CD8-positive, alpha-beta memory T cell (primary cell): ENCODE results near the gene ALDH3A1. TPM values are rescaled to one million over a fixed set of nuclear protein-coding genes. Genes with fewer than 3 reads are reported as not detected.
"Not testable (repeated sequence)": the region's sequence is repeated elsewhere in the genome, so short reads cannot be mapped to it uniquely, and the experiment has no call there.

Experiments
- CTCF ChIA-PET: fragments of 350-600 bp; sonication (Branson Sonifier 250); formaldehyde crosslinking; loops from one replicate; lab custom pipeline; 2021; ENCODE audit warnings: antibody characterized with exemption; lab: Charles Lee
- POLR2A ChIA-PET: fragments of 350-600 bp; sonication (Branson Sonifier 250); formaldehyde crosslinking; loops from one replicate; lab custom pipeline; 2021; ENCODE audit warnings: antibody characterized with exemption; lab: Charles Lee
- DNase-seq, 5 donors: peaks; one replicate each; pipeline versions ENCODE4 v3.0.0 to v3.0.0-alpha.2; 2020 to 2022; ENCODE audit warnings: mixed read lengths in 1 of 5
- H3K27ac ChIP-seq: one replicate; pipeline ENCODE4 v1.7.0; 2013; ENCODE audit warnings: low read depth, mild to moderate bottlenecking, low read length, moderate library complexity
- H3K27me3 ChIP-seq: 2 replicates; pipeline ENCODE4 v1.7.0; 2013; ENCODE audit warnings: low read length, mild to moderate bottlenecking; ENCODE audit not compliant: insufficient read depth, poor library complexity, severe bottlenecking
- H3K36me3 ChIP-seq: 2 replicates; pipeline ENCODE4 v1.7.0; 2013; ENCODE audit warnings: mild to moderate bottlenecking, low read length, moderate library complexity; ENCODE audit not compliant: insufficient read depth
- H3K4me1 ChIP-seq: 2 replicates; pipeline ENCODE4 v1.7.0; 2013; ENCODE audit warnings: mild to moderate bottlenecking, low read length, moderate library complexity; ENCODE audit not compliant: insufficient read depth
- H3K4me3 ChIP-seq: 2 replicates; pipeline ENCODE4 v1.7.0; 2013; ENCODE audit warnings: mild to moderate bottlenecking, low read length
- H3K9me3 ChIP-seq: 2 replicates; pipeline ENCODE4 v1.7.0; 2013; ENCODE audit warnings: mild to moderate bottlenecking, low read length
- H3K27ac Mint-ChIP-seq, 8 donors: one replicate each; pipeline ENCODE4 v1.8.0; 2020 to 2021; ENCODE audit warnings: mixed read lengths in 8 of 8, mild to moderate bottlenecking in 6 of 8, inconsistent platforms in 3 of 8, moderate library complexity in 3 of 8
- H3K27me3 Mint-ChIP-seq, 2 donors: one replicate each; pipeline ENCODE4 v1.8.0; 2020 to 2021; ENCODE audit warnings: mixed read lengths in 2 of 2, mild to moderate bottlenecking in 1 of 2, moderate library complexity in 1 of 2
- H3K36me3 Mint-ChIP-seq, 3 donors: one replicate each; pipeline ENCODE4 v1.8.0; 2020 to 2021; ENCODE audit warnings: mixed read lengths in 3 of 3, inconsistent platforms in 1 of 3, mild to moderate bottlenecking in 1 of 3
- H3K4me1 Mint-ChIP-seq, 3 donors: one replicate each; pipeline ENCODE4 v1.8.0; 2020 to 2021; ENCODE audit warnings: mixed read lengths in 3 of 3, inconsistent platforms in 1 of 3, mild to moderate bottlenecking in 1 of 3
- H3K4me3 Mint-ChIP-seq, 7 donors: one replicate each; pipeline ENCODE4 v1.8.0; 2020 to 2021; ENCODE audit warnings: mixed read lengths in 7 of 7, mild to moderate bottlenecking in 6 of 7, moderate library complexity in 4 of 7, inconsistent platforms in 2 of 7
- H3K9me3 Mint-ChIP-seq, 5 donors: one replicate each; pipeline ENCODE4 v1.8.0; 2020 to 2022; ENCODE audit warnings: mixed read lengths in 5 of 5, mild to moderate bottlenecking in 3 of 5, moderate library complexity in 2 of 5, inconsistent platforms in 1 of 5
- polyA plus RNA-seq: library from polyadenylated mRNA; unstranded; fragments of 300-500 nt; fragmentation: Illumina TruSeq; gene quantifications from one replicate; pipeline ENCODE4 v1.2.3, GENCODE V29; 2021
- total RNA-seq, 2 experiments: library from RNA; stranded (reverse); gene quantifications; one replicate each; pipeline ENCODE4 v1.2.3, GENCODE V29; 2021

The ALDH3A1 gene
- total and polyA plus RNA-seq, 3 experiments from 2014 or later: 0.32 TPM; not detected in 2

DNA sequence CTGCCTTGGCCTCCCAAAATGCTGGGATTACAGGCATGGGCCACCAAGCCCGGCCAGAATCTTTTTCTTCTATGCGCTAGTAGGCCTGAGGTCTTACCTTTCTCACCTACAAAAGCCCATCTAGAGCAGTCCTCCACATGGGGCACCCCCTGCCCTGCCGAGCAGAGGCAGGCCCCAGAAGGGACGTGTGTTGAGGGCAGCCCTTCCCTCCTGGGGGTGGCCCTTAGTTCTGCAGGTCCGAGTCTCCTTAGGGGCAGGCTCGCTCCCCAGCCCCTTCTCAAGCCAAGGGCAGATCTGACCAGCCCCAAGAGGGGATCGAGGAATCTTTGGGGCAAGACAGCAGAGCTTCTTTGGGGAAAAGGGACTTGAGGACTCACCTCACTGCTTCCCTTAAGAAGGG lies 17.9 kb upstream of the ALDH3A1 start:
- H3K9me3 Mint-ChIP-seq: no peaks in the 10 kb centered on the region
- Histone ChIP-seq H3K4me1 (peaks cover 46% of the 10 kb centered on the region), H3K9me3 (no peaks in the 10 kb centered on the region), H3K27ac (no peak overlapping the region), H3K4me3 (no peak overlapping the region), H3K27me3 (no peaks in the 10 kb centered on the region), H3K36me3 (no peaks in the 10 kb centered on the region)
- H3K4me1 Mint-ChIP-seq: peaks cover 6 to 12% (median 9%) of the 10 kb centered on the region in 3 donors
- DNase-seq: no peak
- no peak overlapping the region for H3K4me3 Mint-ChIP-seq
- POLR2A ChIA-PET: no interaction called here
- no peaks in the 10 kb centered on the region for H3K36me3 Mint-ChIP-seq
- CTCF ChIA-PET: interaction anchor here (0.6 to 4.8 kb wide), 20 partner anchors 8 to 403 kb away, joined by 3 to 37 read pairs (median 5); partner anchors contain the start of genes ALDH3A2 and B9D1
- no peak overlapping the region for H3K27ac Mint-ChIP-seq
- peaks cover 5 to 16% of the 10 kb centered on the region in 2 donors for H3K27me3 Mint-ChIP-seq

DNA sequence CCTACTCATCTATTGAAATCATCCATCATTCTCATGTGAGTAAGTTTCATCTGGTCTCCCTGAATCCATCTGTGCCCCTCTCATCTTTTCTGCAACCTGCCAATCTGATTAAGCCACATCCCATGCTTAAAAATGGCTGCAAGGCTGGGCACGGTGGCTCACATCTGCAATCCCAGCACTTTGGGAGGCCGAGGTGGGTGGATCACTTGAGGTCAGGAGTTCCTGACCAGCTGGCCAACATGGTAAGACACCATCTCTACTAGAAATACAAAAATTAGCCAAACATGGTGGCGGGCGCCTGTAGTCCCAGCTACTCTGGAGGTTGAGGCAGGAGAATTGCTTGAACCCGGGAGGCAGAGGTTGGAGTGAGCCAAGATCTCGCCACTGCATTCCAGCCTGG lies 15.9 kb upstream of the ALDH3A1 start:
- H3K27ac ChIP-seq, H3K36me3 Mint-ChIP-seq, H3K4me3 ChIP-seq, H3K27ac Mint-ChIP-seq, H3K4me3 Mint-ChIP-seq, H3K27me3 ChIP-seq, H3K36me3 ChIP-seq, DNase-seq, H3K9me3 Mint-ChIP-seq, H3K9me3 ChIP-seq, H3K4me1 Mint-ChIP-seq: not testable (repeated sequence)
- ChIA-PET POLR2A (interaction anchor here (0.7 kb wide), 1 partner anchor 386 kb away, joined by 10 read pairs; the partner anchor contains the start of gene MAPK7), CTCF (interaction anchor here (1.3 to 4.8 kb wide), 5 partner anchors 8 to 517 kb away, joined by 4 to 37 read pairs (median 22); no protein-coding TSS in a partner anchor)
- H3K4me1 ChIP-seq: peaks cover 28% of the 10 kb centered on the region
- H3K27me3 Mint-ChIP-seq: peaks cover 16 to 18% of the 10 kb centered on the region in 2 donors

- Mint-ChIP-seq H3K27ac (no peak overlapping the region), H3K9me3 (no peaks in the 10 kb centered on the region), H3K36me3 (no peaks in the 10 kb centered on the region), H3K4me3 (no peak overlapping the region), H3K27me3 (peaks cover 18 to 21% of the 10 kb centered on the region in 2 donors), H3K4me1 (peaks cover 0 to 3% (median 2%) of the 10 kb centered on the region in 3 donors)
- CTCF ChIA-PET: interaction anchor here (0.8 to 3.9 kb wide), 9 partner anchors 9 to 516 kb away, joined by 3 to 26 read pairs (median 4); partner anchors contain the start of gene ALDH3A2
- no peak for DNase-seq
- Histone ChIP-seq H3K36me3 (no peaks in the 10 kb centered on the region), H3K27me3 (no peaks in the 10 kb centered on the region), H3K9me3 (no peaks in the 10 kb centered on the region), H3K4me1 (peaks cover 25% of the 10 kb centered on the region), H3K27ac (no peak overlapping the region), H3K4me3 (no peak overlapping the region)
- POLR2A ChIA-PET: no interaction called here
Observed at GRCh38 chr17:19763416-19763815, 15.3 kb upstream of the ALDH3A1 start.

- Mint-ChIP-seq H3K27me3 (peaks cover 19 to 24% of the 10 kb centered on the region in 2 donors), H3K4me3 (no peak overlapping the region), H3K36me3 (no peaks in the 10 kb centered on the region), H3K9me3 (no peaks in the 10 kb centered on the region), H3K27ac (no peak overlapping the region), H3K4me1 (peaks cover 0 to 3% (median 2%) of the 10 kb centered on the region in 3 donors)
- DNase-seq: peak in 4 of 5 donors; percentile 15 to 72 (median 38)
- ChIA-PET CTCF (interaction anchor here (0.7 to 3.9 kb wide), 12 partner anchors 9 to 327 kb away, joined by 3 to 26 read pairs (median 4); partner anchors contain the start of gene ALDH3A2), POLR2A (no interaction called here)
- no peaks in the 10 kb centered on the region for H3K9me3 ChIP-seq
- H3K36me3 ChIP-seq: no peaks in the 10 kb centered on the region
- no peaks in the 10 kb centered on the region for H3K27me3 ChIP-seq
- H3K4me1 ChIP-seq: peaks cover 16% of the 10 kb centered on the region
- H3K4me3 ChIP-seq: no peak overlapping the region
- no peak overlapping the region for H3K27ac ChIP-seq
Observed at GRCh38 chr17:19762515-19762961, 14.4 kb upstream of the ALDH3A1 start.

DNA sequence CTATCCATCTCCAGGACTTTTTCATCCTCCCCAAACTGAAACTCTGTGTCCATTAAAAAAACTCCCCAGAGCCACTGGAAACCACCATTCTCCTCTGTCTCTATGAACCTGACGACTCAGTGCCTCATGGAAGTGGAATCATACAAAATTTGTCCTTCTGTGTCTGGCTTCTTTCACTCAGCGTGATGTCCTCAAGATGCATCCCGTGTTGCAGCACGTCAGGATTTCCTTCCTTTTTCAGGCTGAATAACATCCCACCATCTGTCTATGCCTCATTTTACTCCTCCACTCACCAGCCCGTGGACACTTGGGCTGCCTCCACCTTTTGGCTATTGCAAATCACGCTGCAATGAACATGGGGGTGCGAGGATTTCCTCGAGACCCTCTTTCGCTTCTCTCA lies 12.6 kb upstream of the ALDH3A1 start:
- Histone ChIP-seq H3K36me3 (no peaks in the 10 kb centered on the region), H3K4me3 (no peak overlapping the region), H3K9me3 (no peaks in the 10 kb centered on the region), H3K4me1 (no peaks in the 10 kb centered on the region), H3K27ac (no peak overlapping the region), H3K27me3 (no peaks in the 10 kb centered on the region)
- ChIA-PET POLR2A (no interaction called here), CTCF (interaction anchor here (1.0 to 1.4 kb wide), 2 partner anchors 10 to 398 kb away, joined by 3 read pairs; partner anchors contain the start of gene B9D1)
- Mint-ChIP-seq H3K36me3 (no peaks in the 10 kb centered on the region), H3K9me3 (no peaks in the 10 kb centered on the region), H3K4me3 (no peak overlapping the region), H3K27ac (peak overlapping the region in 2 of 8 donors; percentile 8 to 52), H3K27me3 (peaks cover 25 to 40% of the 10 kb centered on the region in 2 donors), H3K4me1 (no peaks in the 10 kb centered on the region)
- no peak for DNase-seq

- Histone ChIP-seq H3K27ac (no peak overlapping the region), H3K9me3 (no peaks in the 10 kb centered on the region), H3K36me3 (no peaks in the 10 kb centered on the region), H3K4me3 (no peak overlapping the region), H3K27me3 (no peaks in the 10 kb centered on the region), H3K4me1 (no peaks in the 10 kb centered on the region)
- Mint-ChIP-seq H3K36me3 (no peaks in the 10 kb centered on the region), H3K9me3 (no peaks in the 10 kb centered on the region), H3K27ac (peak overlapping the region in 1 of 8 donors; percentile 38), H3K4me1 (no peaks in the 10 kb centered on the region), H3K4me3 (no peak overlapping the region), H3K27me3 (peaks cover 29 to 44% of the 10 kb centered on the region in 2 donors)
- ChIA-PET CTCF (interaction anchor here (0.8 to 1.4 kb wide), 2 partner anchors 246 to 397 kb away, joined by 3 read pairs; partner anchors contain the start of gene B9D1), POLR2A (interaction anchor here (0.6 kb wide), 1 partner anchor 248 kb away, joined by 5 read pairs; no protein-coding TSS in a partner anchor)
- peak in 1 of 5 donors; percentile 25 for DNase-seq
Observed at GRCh38 chr17:19759568-19760549, 11.8 kb upstream of the ALDH3A1 start.

DNA sequence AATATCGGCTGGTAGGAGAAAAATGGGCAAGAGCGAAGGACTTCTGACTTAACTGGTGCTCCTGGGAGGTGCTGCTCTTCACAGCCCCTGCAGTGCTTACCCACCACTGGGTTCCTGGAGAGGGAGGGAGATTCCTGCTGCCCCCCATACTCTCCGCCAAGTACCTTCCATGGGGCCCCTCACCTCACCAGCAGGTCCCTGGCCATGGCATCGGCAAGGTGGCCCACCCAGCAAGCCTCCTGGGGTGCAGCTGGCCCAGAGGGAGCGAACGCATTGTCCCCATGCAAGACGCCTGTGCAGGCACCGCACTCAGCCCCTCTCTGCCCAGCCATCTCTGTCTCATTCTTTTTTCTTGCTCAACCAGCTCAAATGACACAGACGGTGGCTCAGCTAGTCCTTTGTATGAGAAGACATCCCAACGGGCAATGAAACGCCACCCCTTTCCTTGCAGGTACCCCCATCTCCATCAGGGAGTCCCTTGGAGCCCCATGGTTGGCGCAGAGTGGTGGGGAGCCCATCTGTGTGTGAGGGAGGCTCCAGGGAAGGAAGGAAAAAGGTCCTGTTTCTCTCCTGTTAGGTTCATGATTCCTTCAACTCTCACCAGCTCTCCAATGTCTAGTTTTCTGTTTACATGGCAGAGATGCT lies 9.6 kb upstream of the ALDH3A1 start:
- CTCF ChIA-PET: interaction anchor here (0.8 to 1.2 kb wide), 3 partner anchors 9 to 395 kb away, joined by 3 to 4 read pairs (median 3); partner anchors contain the start of gene B9D1

More for the DNA sequence above, 9.6 kb upstream of the ALDH3A1 start:
- DNase-seq: no peak
- no peaks in the 10 kb centered on the region for H3K9me3 ChIP-seq
- no peak overlapping the region for H3K27ac ChIP-seq
- no peaks in the 10 kb centered on the region for H3K4me1 Mint-ChIP-seq
- POLR2A ChIA-PET: no interaction called here
- H3K27me3 ChIP-seq: no peaks in the 10 kb centered on the region
- H3K27me3 Mint-ChIP-seq: peaks cover 31 to 48% of the 10 kb centered on the region in 2 donors
- no peaks in the 10 kb centered on the region for H3K9me3 Mint-ChIP-seq
- no peaks in the 10 kb centered on the region for H3K36me3 ChIP-seq
- no peak overlapping the region for H3K4me3 ChIP-seq
- H3K27ac Mint-ChIP-seq: no peak overlapping the region
- H3K4me1 ChIP-seq: no peaks in the 10 kb centered on the region
- H3K36me3 Mint-ChIP-seq: no peaks in the 10 kb centered on the region
- no peak overlapping the region for H3K4me3 Mint-ChIP-seq
